SH-SY5Y (cell line): ENCODE results near the gene STRADB.

Experiments
- GATA2 ChIP-seq: IDR thresholded peaks from 2 replicates; pipeline ENCODE4 v1.6.1; 2011; ENCODE audit warnings: mild to moderate bottlenecking, low read depth, low read length
- GATA3 ChIP-seq: IDR thresholded peaks from 2 replicates; pipeline ENCODE4 v1.6.1; 2011; ENCODE audit warnings: low read depth, mild to moderate bottlenecking, low read length, moderate library complexity

- TF ChIP-seq GATA2 (no peak), GATA3 (no peak)
These were observed 9.0 kb downstream of the STRADB start for GRCh38 chr2:201460532-201460931.
